D721Med (cell line): ENCODE data around the gene NEB.
"Not testable (repeated sequence)": the region's sequence is repeated elsewhere in the genome, so short reads cannot be mapped to it uniquely, and the experiment has no call there.

Source experiments
- DNase-seq: peaks from one replicate; pipeline ENCODE4 v3.0.0; 2011; ENCODE audit warnings: low spot score; ENCODE audit not compliant: insufficient read length
- FAIRE-seq: peaks from 2 replicates; lab custom pipeline; 2011; peaks lifted over from hg19 to GRCh38; lab: Jason Lieb, UNC
- CTCF ChIP-seq: IDR thresholded peaks from 2 replicates; pipeline ENCODE4 v1.5.1; 2012; ENCODE audit warnings: mild to moderate bottlenecking, control low read depth; ENCODE audit not compliant: insufficient read depth; ENCODE audit errors: missing control alignments

NEB gene

GRCh38 chr2:151614159-151614558, 120.1 kb downstream of the NEB start:
- FAIRE-seq (no peak), DNase-seq (no peak)
- no peak for TF ChIP-seq CTCF

- no peak for FAIRE-seq
- TF ChIP-seq CTCF, result no peak
- DNase-seq, result no peak
Measured at GRCh38 chr2:151611351-151611750, 122.9 kb downstream of the NEB start.

DNA sequence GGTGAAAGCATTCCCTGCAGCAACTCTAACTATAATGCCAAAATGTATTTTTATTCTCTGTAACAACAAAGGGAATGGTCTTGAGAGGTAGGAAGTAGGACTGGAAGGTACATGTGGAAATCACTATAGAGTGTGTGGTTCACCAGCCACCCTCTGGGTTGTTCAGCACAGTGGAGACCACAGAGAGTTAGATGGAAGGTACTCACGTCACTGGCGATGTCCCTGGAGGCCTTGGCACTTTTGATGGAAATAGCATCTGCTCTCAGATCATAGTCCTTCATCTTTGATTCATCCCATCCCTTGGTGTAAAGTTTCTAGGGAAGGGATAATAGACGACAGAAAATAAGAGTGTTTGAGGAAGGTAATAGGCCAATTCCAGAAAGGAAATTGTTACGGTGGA, 124.0 kb downstream of the NEB start:
- FAIRE-seq (no peak), DNase-seq (no peak)
- no peak for TF ChIP-seq CTCF

GRCh38 chr2:151609705-151610104, 124.6 kb downstream of the NEB start:
- FAIRE-seq (no peak), DNase-seq (no peak)
- no peak for TF ChIP-seq CTCF

GRCh38 chr2:151607459-151608424, 126.5 kb downstream of the NEB start:
- not testable (repeated sequence) for FAIRE-seq, DNase-seq

- FAIRE-seq, DNase-seq: not testable (repeated sequence)
Measured at GRCh38 chr2:151603530-151603929, 130.7 kb downstream of the NEB start.

DNA sequence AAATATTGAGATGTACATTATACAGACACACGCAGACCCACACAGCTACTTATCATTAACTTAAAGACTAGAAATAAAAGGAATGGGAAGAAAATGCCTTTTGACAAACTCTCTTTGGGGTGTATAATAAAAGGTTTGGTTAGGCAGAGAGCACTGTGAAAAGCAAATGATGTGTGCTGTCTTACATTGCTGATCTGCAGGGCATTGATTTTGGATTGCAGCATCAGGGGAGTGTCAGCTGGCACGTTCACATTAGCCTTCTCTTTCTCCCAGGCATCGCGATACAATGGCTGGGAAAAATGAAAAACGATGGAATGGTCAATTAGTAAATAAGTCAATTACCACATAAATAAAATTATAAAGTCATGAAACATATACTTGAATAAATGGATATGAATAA, 131.9 kb downstream of the NEB start:
- not testable (repeated sequence) for DNase-seq, FAIRE-seq

GRCh38 chr2:151601803-151602202, 132.5 kb downstream of the NEB start:
- FAIRE-seq, DNase-seq: not testable (repeated sequence)

GRCh38 chr2:151596903-151597608, 137.2 kb downstream of the NEB start:
- DNase-seq, FAIRE-seq: not testable (repeated sequence)

DNA sequence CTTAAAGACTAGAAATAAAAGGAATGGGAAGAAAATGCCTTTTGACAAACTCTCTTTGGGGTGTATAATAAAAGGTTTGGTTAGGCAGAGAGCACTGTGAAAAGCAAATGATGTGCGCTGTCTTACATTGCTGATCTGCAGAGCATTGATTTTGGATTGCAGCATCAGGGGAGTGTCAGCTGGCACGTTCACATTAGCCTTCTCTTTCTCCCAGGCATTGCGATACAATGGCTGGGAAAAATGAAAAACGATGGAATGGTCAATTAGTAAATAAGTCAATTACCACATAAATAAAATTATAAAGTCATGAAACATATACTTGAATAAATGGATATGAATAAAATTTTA, 142.4 kb downstream of the NEB start:
- DNase-seq, FAIRE-seq: not testable (repeated sequence)

GRCh38 chr2:151591250-151591907, 142.9 kb downstream of the NEB start:
- DNase-seq, FAIRE-seq: not testable (repeated sequence)

DNA sequence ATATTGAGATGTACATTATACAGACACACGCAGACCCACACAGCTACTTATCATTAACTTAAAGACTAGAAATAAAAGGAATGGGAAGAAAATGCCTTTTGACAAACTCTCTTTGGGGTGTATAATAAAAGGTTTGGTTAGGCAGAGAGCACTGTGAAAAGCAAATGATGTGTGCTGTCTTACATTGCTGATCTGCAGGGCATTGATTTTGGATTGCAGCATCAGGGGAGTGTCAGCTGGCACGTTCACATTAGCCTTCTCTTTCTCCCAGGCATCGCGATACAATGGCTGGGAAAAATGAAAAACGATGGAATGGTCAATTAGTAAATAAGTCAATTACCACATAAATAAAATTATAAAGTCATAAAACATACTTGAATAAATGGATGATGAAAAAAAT, 153.0 kb downstream of the NEB start:
- FAIRE-seq, result not testable (repeated sequence)

GRCh38 chr2:151580697-151581096, 153.6 kb downstream of the NEB start:
- FAIRE-seq, result not testable (repeated sequence)

More for the DNA sequence above, 153.0 kb downstream of the NEB start:
- not testable (repeated sequence) for DNase-seq

More at GRCh38 chr2:151580697-151581096, 153.6 kb downstream of the NEB start:
- DNase-seq, result not testable (repeated sequence)
